AG10803 (cell line): ENCODE data around the gene ARHGAP9.

Source experiments
- DNase-seq: peaks from one replicate; pipeline ENCODE4 v3.0.0; 2010; ENCODE audit warnings: low read depth
- H3K4me3 ChIP-seq: 2 replicates; pipeline ENCODE4 v1.5.1; 2011; ENCODE audit warnings: mild to moderate bottlenecking, low read length, control low read depth
- TF ChIP-seq, protein P1 (sequence below): conservative IDR thresholded peaks from 2 replicates; pipeline ENCODE4 v1.5.1; 2011; ENCODE audit warnings: mild to moderate bottlenecking, low read length, control low read depth, inconsistent platforms

Gene ARHGAP9

DNA sequence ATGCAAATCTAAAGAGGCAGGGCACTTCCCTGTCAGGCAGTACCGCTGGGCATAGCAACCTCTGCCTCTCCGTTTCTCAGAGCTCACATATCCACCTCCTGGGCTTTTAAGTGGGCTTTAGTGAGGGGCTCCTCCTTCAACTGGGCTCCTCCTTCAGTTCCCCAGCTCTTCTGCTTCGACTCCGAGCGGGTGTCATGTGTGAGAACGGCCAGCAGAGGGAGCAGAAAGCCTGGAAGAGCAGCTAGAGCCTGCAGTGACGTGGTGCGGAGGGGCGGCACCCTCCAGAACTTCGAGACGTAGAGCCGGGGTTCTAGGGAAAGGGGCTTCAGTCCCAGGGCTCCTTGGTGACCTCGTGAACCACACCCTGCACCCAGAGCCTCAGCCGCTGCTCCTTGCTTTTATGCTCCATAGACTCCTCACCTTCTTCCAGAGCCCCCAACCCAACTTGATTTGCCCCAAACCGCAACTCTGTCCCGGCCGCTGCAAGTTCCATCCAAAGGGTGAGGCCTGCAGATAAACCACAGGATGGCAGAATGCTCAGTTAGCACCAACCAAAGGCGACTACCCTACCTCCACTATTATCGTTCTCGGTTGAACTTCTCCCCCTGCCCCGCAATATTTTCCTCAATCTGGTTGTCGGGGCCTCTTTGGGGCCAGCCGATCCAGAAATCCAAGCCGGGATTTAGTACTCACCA lies 20.5 kb downstream of the ARHGAP9 start:
- peak overlapping the region; percentile 83 for H3K4me3 ChIP-seq
- TF ChIP-seq, protein P1, sequence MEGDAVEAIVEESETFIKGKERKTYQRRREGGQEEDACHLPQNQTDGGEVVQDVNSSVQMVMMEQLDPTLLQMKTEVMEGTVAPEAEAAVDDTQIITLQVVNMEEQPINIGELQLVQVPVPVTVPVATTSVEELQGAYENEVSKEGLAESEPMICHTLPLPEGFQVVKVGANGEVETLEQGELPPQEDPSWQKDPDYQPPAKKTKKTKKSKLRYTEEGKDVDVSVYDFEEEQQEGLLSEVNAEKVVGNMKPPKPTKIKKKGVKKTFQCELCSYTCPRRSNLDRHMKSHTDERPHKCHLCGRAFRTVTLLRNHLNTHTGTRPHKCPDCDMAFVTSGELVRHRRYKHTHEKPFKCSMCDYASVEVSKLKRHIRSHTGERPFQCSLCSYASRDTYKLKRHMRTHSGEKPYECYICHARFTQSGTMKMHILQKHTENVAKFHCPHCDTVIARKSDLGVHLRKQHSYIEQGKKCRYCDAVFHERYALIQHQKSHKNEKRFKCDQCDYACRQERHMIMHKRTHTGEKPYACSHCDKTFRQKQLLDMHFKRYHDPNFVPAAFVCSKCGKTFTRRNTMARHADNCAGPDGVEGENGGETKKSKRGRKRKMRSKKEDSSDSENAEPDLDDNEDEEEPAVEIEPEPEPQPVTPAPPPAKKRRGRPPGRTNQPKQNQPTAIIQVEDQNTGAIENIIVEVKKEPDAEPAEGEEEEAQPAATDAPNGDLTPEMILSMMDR, result peak; percentile 94
- peak; percentile 95 for DNase-seq

DNA sequence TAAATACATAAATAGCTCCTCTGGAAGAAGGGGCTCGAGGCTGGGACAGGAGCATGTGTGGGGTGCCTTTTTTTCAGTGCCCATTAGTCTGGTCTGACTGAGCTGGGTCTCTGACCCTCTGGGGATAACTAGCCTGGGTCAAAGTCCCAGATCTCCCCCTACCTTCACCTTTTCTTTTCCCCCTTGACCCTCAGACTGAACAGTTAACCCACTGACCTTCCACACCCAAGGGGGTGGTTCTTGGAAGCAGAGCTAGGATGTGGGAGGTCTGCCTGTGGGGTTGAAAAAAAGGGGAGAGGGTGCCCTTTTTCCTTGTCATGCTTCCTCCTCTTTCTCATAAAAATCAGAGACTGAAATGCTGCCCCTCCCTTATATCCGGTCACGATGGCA lies 21.0 kb downstream of the ARHGAP9 start:
- peak overlapping the region; percentile 83 for H3K4me3 ChIP-seq
- TF ChIP-seq, protein P1, result no peak
- no peak for DNase-seq

DNA sequence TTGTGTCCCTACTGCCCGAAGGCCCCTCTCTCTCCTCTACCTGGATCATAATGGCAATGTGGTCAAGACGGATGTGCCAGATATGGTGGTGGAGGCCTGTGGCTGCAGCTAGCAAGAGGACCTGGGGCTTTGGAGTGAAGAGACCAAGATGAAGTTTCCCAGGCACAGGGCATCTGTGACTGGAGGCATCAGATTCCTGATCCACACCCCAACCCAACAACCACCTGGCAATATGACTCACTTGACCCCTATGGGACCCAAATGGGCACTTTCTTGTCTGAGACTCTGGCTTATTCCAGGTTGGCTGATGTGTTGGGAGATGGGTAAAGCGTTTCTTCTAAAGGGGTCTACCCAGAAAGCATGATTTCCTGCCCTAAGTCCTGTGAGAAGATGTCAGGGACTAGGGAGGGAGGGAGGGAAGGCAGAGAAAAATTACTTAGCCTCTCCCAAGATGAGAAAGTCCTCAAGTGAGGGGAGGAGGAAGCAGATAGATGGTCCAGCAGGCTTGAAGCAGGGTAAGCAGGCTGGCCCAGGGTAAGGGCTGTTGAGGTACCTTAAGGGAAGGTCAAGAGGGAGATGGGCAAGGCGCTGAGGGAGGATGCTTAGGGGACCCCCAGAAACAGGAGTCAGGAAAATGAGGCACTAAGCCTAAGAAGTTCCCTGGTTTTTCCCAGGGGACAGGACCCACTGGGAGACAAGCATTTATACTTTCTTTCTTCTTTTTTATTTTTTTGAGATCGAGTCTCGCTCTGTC lies 22.8 kb downstream of the ARHGAP9 start:
- no peak overlapping the region; the same call in 1 of the 2 replicates for H3K4me3 ChIP-seq
- TF ChIP-seq, protein P1, result no peak
- DNase-seq, result no peak

DNA sequence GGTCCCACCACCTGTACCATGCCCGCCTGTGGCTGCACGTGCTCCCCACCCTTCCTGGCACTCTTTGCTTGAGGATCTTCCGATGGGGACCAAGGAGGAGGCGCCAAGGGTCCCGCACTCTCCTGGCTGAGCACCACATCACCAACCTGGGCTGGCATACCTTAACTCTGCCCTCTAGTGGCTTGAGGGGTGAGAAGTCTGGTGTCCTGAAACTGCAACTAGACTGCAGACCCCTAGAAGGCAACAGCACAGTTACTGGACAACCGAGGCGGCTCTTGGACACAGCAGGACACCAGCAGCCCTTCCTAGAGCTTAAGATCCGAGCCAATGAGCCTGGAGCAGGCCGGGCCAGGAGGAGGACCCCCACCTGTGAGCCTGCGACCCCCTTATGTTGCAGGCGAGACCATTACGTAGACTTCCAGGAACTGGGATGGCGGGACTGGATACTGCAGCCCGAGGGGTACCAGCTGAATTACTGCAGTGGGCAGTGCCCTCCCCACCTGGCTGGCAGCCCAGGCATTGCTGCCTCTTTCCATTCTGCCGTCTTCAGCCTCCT lies 23.4 kb downstream of the ARHGAP9 start:
- TF ChIP-seq, protein P1, result peak; percentile 64
- H3K4me3 ChIP-seq, result peak overlapping the region; percentile 42
- peak; percentile 32 for DNase-seq

DNA sequence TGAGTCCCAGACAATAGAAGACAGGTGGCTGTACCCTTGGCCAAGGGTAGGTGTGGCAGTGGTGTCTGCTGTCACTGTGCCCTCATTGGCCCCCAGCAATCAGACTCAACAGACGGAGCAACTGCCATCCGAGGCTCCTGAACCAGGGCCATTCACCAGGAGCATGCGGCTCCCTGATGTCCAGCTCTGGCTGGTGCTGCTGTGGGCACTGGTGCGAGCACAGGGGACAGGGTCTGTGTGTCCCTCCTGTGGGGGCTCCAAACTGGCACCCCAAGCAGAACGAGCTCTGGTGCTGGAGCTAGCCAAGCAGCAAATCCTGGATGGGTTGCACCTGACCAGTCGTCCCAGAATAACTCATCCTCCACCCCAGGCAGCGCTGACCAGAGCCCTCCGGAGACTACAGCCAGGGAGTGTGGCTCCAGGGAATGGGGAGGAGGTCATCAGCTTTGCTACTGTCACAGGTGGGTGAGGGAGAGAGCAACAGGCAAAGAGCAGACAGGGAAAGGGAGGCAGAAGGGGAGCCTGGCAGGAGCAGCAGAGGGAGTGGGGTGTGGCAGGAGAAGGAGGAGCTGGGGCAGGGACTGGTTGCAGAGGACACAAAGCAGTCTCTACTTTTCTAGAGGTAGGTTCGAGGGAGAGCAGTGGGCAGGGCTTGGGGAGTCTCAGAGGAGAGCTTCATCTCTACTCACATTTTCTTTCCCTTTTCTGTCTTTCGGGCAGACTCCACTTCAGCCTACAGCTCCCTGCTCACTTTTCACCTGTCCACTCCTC lies 24.1 kb downstream of the ARHGAP9 start:
- TF ChIP-seq, protein P1, result no peak
- DNase-seq, result no peak
- peak overlapping the region; percentile 42 for H3K4me3 ChIP-seq

DNA sequence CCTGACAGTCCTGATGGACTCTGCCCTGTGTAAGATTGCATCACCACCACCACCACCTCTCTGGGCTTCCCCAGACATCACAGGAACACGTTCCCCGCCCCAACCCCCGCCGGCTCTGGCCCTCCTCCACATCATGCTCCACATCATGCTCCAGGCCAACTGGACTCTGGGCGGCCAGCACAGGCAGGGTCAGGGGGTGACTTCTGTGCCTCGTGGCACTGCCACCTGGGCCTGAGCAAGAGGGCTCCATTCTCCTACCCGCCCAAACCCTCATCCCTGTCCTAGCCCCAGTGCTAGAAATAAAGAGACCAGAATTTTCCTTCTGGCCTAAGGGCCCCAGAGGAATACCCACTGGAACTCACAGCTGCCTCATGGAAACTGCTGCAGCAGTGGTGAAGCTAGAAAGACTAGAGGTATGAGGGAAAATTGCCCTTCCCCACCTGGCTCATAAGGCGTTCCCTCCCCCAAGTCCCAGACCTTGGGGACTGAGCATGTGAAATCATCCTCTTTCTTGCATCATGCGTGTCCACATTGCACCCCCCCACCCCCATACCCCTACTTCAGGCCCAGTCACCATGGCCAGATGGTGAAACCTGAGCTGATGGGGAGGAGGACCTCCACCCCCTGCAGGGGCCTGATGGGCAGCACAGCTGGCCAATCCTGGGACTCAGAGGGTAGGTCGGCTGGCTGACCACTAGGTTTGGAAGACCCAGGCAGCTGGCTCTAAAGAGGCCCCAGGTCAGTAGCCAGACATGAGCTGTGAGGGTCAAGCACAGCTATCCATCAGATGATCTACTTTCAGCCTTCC lies 24.9 kb downstream of the ARHGAP9 start, which contains the start of gene INHBE:
INHBE (plus strand) TSS at position 742 of the 808 bp plus-strand sequence. CDS start 230 bp downstream, outside the sequence.
- TF ChIP-seq, protein P1, result no peak
- DNase-seq, result peak; percentile 96
- peak within 1 kb of the TSS; percentile 42 for H3K4me3 ChIP-seq
